Skeletal muscle tissue (tissue), 4 donors: ENCODE measurements around the gene STBD1. TPM values are rescaled to one million over a fixed set of nuclear protein-coding genes. Genes with fewer than 3 reads are reported as not detected.

ENCODE experiments used
- H3K27ac ChIP-seq: one replicate; pipeline ENCODE4 v1.7.0; 2013; ENCODE audit warnings: mild to moderate bottlenecking, low read depth, low read length, inconsistent platforms
- H3K27me3 ChIP-seq, 3 donors: one replicate each; pipeline ENCODE4 v1.7.0; 2013; ENCODE audit warnings: low read length in 3 of 3; ENCODE audit not compliant: control insufficient read depth in 3 of 3, insufficient read depth in 3 of 3
- H3K36me3 ChIP-seq, 3 donors: one replicate each; pipeline ENCODE4 v1.7.0; 2013; ENCODE audit warnings: low read length in 3 of 3; ENCODE audit not compliant: control insufficient read depth in 3 of 3, insufficient read depth in 3 of 3
- H3K4me1 ChIP-seq, 3 donors: one replicate each; pipeline ENCODE4 v1.7.0; 2013; ENCODE audit warnings: low read length in 3 of 3, mild to moderate bottlenecking in 3 of 3; ENCODE audit not compliant: control insufficient read depth in 3 of 3, insufficient read depth in 3 of 3
- H3K4me3 ChIP-seq, 3 donors: one replicate each; pipeline ENCODE4 v1.7.0; 2013; ENCODE audit warnings: low read length in 3 of 3
- H3K9ac ChIP-seq, 3 donors: one replicate each; pipeline ENCODE4 v1.7.0; 2013; ENCODE audit warnings: low read length in 3 of 3, mild to moderate bottlenecking in 3 of 3, moderate library complexity in 2 of 3, low read depth in 1 of 3
- H3K9me3 ChIP-seq, 3 donors: one replicate each; pipeline ENCODE4 v1.7.0; 2013; ENCODE audit warnings: low read length in 3 of 3; ENCODE audit not compliant: control insufficient read depth in 3 of 3
- total RNA-seq: library from RNA; depleted of rRNA; stranded (reverse); fragments of >200 nt; gene quantifications from one replicate; pipeline ENCODE4 v1.2.3, GENCODE V29; 2014
- donor health status: Osteomylitis.

STBD1 gene
- total RNA-seq, 1 donor from 2014 or later, result 27.1 TPM

DNA sequence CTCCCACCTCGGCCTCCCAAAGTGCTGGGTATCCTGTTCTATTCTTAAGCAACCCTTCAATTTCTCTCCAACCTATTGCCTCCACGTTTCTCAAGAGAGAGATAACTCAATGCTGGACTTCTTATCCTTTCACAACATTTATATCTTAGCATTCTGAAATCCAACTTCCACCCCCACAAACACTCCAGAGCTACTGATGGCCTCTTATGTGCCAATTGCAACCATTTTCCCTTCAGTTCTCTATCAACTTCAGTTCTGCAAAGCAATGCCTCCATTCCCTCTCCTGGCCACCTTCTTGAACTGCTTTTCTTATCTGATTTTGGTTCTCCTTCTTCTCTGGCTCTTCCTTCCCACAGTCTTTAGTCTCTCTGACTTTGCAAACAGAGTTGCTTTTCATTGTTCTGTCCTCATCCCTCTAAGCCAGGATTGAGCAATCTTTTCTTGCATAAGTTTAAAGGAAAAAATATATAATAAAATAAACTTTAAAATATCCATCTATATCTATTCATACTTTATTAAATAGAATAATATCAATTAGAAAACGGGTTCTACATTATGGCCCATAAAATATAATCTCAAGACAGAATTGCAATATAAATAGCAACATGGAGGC, 3.6 kb upstream of the STBD1 start:
- H3K27me3 ChIP-seq, result no peaks in the 10 kb centered on the region
- H3K27ac ChIP-seq, result no peak overlapping the region
- peaks cover 31 to 60% (median 34%) of the 10 kb centered on the region in 3 donors for H3K4me1 ChIP-seq
- peaks cover 0 to 2% (median 0%) of the 10 kb centered on the region in 3 donors for H3K9me3 ChIP-seq
- no peak overlapping the region for H3K4me3 ChIP-seq
- no peaks in the 10 kb centered on the region for H3K36me3 ChIP-seq
- H3K9ac ChIP-seq, result no peak overlapping the region

DNA sequence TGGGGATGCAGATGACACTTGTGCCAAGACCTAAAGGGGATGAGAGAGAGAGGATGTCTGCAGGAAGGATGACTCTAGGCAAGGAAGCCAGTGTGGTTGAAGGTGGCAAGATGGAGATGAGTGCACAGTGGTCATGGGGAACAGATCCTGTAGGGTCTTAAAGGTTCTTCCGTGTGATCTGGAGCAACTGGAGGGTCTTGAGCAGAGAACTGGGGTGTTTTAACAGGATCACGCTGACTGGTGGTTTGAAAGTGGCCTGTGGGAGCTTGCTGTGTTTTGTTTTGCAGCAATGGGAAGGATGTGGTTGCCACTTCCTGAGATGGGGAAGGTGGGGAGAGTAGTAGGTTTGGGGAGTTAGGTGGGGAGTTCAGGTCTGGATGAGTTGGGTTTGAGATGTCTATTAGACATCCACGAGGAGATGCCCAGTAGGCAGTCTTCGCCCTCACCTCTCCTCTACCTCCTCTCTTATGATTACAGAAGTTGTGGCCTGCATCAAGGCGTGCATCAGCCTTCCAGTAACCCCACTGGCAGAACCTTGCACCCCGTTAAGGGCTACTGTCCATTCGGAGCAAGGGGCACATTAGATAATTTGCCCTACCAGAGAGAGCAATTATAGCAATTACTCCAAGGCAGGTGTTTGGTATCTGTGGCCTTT, 1.4 kb upstream of the STBD1 start:
- Histone ChIP-seq H3K27me3 (no peaks in the 10 kb centered on the region), H3K4me1 (peaks cover 44 to 70% (median 50%) of the 10 kb centered on the region in 3 donors), H3K9me3 (no peaks in the 10 kb centered on the region), H3K4me3 (peak overlapping the region; percentile 87 to 92 (median 92)), H3K36me3 (peaks cover 6 to 15% (median 11%) of the 10 kb centered on the region in 3 donors), H3K27ac (peak overlapping the region; percentile 97), H3K9ac (peak overlapping the region; percentile 81 to 97 (median 96))

DNA sequence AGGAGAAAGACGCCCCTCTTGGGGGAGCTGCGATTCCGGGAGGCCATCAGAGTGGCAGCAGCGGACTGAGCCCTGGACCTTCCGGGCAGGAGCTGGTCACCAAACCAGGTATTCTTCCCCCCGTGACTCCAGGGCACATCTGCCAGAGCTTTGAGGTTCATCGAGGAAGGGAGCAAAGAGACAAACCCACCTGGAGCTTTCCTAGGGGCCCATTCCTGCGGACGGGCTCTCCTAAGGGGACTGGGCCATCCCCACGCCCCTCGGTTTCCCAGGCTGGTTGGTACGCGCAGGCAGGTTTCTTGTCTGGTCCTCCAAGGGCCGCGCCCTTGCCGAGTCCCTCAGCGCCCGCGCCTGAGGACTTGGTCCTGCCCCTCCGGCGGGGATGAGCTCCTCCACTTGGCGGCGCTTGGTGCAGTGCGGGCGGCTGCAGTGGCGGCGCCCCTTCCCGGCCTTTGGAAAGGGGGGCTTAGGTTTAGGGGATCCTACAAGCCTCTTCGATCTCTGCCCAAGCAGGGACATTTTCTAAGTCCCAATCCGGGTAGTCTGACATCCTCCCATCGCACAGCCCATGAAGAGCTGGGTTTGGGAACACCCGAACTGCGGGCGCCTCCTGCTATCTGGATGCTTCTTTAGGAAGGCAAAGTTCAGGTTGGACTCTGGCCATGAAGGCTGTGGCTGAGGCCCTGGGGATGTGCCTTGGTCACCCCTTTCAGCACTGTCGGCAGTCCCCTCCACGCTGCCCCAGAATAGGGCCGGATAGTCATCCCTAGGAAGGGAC, 538 bp downstream of the STBD1 start:
- Histone ChIP-seq H3K36me3 (peaks cover 9 to 21% (median 17%) of the 10 kb centered on the region in 3 donors), H3K27me3 (no peaks in the 10 kb centered on the region), H3K4me1 (peaks cover 49 to 65% (median 57%) of the 10 kb centered on the region in 3 donors), H3K27ac (peak overlapping the region; percentile 97), H3K9me3 (no peaks in the 10 kb centered on the region), H3K9ac (peak overlapping the region; percentile 81 to 97 (median 96)), H3K4me3 (peak overlapping the region; percentile 87 to 92 (median 92))

DNA sequence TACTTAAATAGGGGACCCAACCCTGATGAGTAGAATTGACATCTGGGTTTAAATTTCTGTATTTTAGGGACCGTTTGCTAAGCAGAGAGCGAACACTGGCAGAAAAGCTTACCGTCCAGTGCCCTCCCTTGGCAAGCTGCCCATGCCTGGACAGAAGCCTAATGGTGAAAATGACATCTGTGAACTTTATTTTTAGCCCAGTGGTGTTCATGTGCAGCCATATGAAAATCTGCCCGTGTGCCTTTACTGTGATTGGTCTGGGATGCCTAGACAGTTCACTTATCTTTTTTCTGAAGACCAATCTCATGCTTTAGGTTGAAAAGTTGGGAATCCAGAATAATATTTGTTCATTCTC, 1.1 kb downstream of the STBD1 start:
- Histone ChIP-seq H3K9me3 (no peaks in the 10 kb centered on the region), H3K27me3 (no peaks in the 10 kb centered on the region), H3K36me3 (peaks cover 9 to 21% (median 17%) of the 10 kb centered on the region in 3 donors), H3K27ac (peak overlapping the region; percentile 97), H3K9ac (peak overlapping the region; percentile 81 to 97 (median 96)), H3K4me1 (peaks cover 49 to 63% (median 58%) of the 10 kb centered on the region in 3 donors), H3K4me3 (peak overlapping the region; percentile 87 to 92 (median 92))

DNA sequence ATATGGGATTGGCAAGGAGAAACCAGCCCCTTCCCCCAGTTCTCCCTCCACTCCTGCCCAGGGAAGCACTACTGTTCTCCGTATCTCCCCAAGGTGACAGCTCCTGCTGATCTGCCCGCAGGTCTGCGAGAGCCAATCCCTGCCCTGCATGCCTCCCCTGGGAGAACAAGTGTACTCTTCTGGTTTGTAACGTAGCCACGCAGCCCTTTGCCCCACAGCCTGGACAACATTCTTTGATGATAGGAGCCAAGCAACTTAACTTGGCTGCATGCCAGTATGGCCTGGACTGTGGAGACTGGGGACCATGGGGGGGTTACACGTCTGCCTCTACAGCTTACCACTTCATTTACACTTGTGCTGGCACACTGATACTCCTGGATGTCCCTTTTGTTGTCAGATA, 2.0 kb downstream of the STBD1 start:
- H3K4me1 ChIP-seq, result peaks cover 46 to 57% (median 55%) of the 10 kb centered on the region in 3 donors
- peaks cover 9 to 21% (median 17%) of the 10 kb centered on the region in 3 donors for H3K36me3 ChIP-seq
- H3K27ac ChIP-seq, result peak overlapping the region; percentile 97
- no peaks in the 10 kb centered on the region for H3K9me3 ChIP-seq
- H3K9ac ChIP-seq, result peak overlapping the region; percentile 81 to 97 (median 96)
- peak overlapping the region; percentile 87 to 92 (median 92) for H3K4me3 ChIP-seq
- no peaks in the 10 kb centered on the region for H3K27me3 ChIP-seq

DNA sequence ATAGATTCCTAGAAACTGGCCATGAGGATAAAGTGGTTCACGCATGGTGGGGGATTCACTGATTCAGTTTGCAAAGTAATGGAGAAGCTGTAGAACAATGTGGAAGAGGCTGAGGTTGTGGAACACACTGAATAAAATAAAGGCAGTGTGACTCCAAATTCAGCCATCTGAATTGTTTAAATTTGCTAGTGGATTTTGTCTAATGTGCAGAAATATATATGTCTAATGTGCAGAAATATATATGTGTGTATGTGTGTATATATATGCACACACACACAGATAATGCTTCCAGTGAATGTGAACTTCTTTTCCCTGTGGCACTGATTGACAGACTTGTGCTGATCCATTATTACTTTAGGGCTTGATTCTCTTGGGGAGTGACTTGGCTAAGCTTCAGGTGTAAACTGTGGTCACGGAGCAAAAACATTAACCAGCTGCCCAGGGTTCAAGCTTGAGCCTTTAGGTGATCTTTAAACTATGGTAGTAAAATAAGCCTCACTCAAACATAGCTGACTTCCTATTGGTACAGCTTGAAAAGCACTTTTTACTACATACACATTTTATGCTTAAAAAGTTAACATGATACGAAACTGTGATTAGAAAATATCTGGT, 3.5 kb downstream of the STBD1 start:
- Histone ChIP-seq H3K36me3 (peaks cover 9 to 21% (median 17%) of the 10 kb centered on the region in 3 donors), H3K27me3 (no peaks in the 10 kb centered on the region), H3K4me1 (peaks cover 40 to 46% (median 45%) of the 10 kb centered on the region in 3 donors), H3K9ac (peak overlapping the region in 1 of 3 donors; percentile 5), H3K27ac (no peak overlapping the region), H3K9me3 (no peaks in the 10 kb centered on the region), H3K4me3 (peak overlapping the region in 2 of 3 donors; percentile 32 to 38)

DNA sequence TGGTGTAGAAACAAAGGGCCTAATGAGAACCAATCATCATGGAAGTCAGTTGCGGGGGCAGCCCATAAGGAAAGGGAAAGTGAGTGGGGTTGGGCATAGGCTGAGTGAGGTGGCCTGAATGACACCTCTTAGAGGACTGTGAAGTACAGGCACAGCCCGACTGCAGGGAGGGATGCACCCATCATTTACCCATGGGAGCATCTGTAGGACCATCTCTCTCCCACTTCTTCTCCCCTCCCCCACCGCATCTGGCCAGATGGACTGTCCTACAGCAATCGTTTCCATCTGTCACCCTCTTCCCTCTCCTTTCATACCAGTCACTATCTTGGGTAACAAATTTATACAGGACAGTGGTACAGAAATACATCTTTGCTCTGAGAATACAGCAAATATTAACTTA, 4.2 kb downstream of the STBD1 start:
- Histone ChIP-seq H3K9ac (no peak overlapping the region), H3K4me3 (peak overlapping the region in 1 of 3 donors; percentile 34), H3K27ac (no peak overlapping the region), H3K27me3 (no peaks in the 10 kb centered on the region), H3K36me3 (peaks cover 9 to 21% (median 17%) of the 10 kb centered on the region in 3 donors), H3K4me1 (peaks cover 35 to 40% (median 38%) of the 10 kb centered on the region in 3 donors), H3K9me3 (no peaks in the 10 kb centered on the region)

DNA sequence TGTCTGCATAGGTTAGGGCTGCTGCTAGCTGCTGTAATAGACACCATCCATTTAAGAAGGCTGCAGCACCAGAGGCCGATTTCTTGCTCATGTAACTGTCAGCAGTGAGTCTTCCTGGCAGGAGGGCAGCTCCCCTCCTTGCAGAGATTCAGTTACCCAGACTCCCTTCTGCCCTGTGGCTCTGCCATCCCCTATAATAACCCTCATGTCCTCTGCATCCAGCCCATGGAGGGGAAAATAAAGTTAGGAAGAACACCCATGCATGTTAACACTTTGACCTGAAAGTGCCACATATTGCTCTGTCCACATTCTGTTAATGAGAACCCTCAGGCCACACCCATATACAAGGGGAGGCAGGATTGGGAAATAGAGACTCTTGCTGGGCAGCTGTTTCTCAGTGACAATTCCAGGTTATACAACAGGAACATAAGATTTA, 5.4 kb downstream of the STBD1 start:
- Histone ChIP-seq H3K9me3 (no peaks in the 10 kb centered on the region), H3K4me3 (no peak overlapping the region), H3K4me1 (peaks cover 32 to 38% (median 35%) of the 10 kb centered on the region in 3 donors), H3K36me3 (peaks cover 9 to 21% (median 17%) of the 10 kb centered on the region in 3 donors), H3K9ac (peak overlapping the region in 2 of 3 donors; percentile 34 to 38), H3K27ac (peak overlapping the region; percentile 45), H3K27me3 (no peaks in the 10 kb centered on the region)

DNA sequence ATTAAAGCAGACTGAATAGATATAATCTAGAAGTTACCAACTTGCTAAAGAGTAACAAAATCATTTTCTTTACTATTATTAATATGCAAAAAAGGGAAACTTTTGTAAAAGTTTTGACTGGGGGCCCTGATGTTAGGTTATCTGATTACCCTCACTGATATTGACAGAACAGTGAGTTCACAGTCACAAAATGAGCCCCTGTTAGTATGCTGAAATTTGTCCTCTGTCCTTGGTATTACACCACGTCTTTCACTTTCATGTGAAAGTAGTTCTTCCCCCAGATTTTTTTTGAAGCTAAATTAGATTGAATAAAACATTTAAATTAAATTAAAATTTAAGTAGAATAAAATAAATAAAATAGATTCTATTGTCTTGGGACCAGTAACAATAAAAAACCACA, 5.9 kb downstream of the STBD1 start:
- Histone ChIP-seq H3K4me3 (no peak overlapping the region), H3K27ac (peak overlapping the region; percentile 45), H3K27me3 (no peaks in the 10 kb centered on the region), H3K4me1 (peaks cover 30 to 38% (median 35%) of the 10 kb centered on the region in 3 donors), H3K36me3 (peaks cover 9 to 21% (median 17%) of the 10 kb centered on the region in 3 donors), H3K9ac (peak overlapping the region in 1 of 3 donors; percentile 2), H3K9me3 (no peaks in the 10 kb centered on the region)
